Right lobe of liver (tissue), 4 donors: ENCODE results near the gene RNF34.

ENCODE experiments used
- CTCF ChIP-seq, 4 donors: fragments of 200-600 bp in 3 of 4; fragments of 450-650 bp in 1 of 4; IDR thresholded peaks; one replicate each; pipeline versions ENCODE4 v1.5.1 to v1.8.0; 2016 to 2022; ENCODE audit warnings: antibody characterized with exemption in 4 of 4, mild to moderate bottlenecking in 2 of 4
- POLR2A ChIP-seq: fragments of 450-650 bp; IDR thresholded peaks from one replicate; pipeline ENCODE4 v1.6.1; 2017; ENCODE audit warnings: antibody characterized with exemption, mild to moderate bottlenecking
- donor health status: DM: no; HTN: no; CAD: no.
- donor health status: DM: no; HTN: no; CAD: no.
- donor health status: DM: no; HTN: yes; CAD: no.

DNA sequence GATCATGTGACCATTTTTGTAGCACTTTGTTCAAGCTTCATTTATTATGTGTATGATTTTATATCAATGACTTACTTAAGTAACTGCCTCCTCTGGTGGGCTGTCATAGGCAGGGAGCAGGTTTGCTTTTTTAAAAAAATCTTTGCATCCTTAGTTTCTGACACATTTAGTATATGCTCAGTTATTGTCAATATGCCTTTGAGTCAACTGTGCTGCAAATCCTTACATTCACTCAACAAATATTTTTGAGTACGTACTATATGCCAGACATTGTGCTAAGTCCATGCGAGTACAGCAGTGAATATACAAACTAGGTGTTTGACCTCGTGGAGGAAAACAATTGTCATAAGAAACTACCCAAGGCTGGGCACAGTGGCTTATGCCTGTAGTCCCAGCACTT lies 43.3 kb upstream of the RNF34 start:
- TF ChIP-seq CTCF (IDR thresholded peaks at IDR 0.05) (no peak), POLR2A (no peak)
